HG03565 (cell line): ENCODE results near the gene MCM9.
"Not testable (repeated sequence)": the region's sequence is repeated elsewhere in the genome, so short reads cannot be mapped to it uniquely, and the experiment has no call there.

Experiments
- ATAC-seq: cut with Tn5 transposase; IDR thresholded peaks from one replicate; pipeline ENCODE4 v1.9.1; 2021; ENCODE audit warnings: mild to moderate bottlenecking, moderate library complexity; ENCODE audit not compliant: unreplicated experiment

MCM9 gene

GRCh38 chr6:118868901-118869300 lies 66.1 kb downstream of the MCM9 start:
- not testable (repeated sequence) for ATAC-seq

- ATAC-seq, result no peak
These were observed 67.8 kb downstream of the MCM9 start for GRCh38 chr6:118867181-118867580.

GRCh38 chr6:118865100-118865391 lies 69.9 kb downstream of the MCM9 start:
- ATAC-seq, result no peak

GRCh38 chr6:118864341-118865099 lies 70.4 kb downstream of the MCM9 start:
- ATAC-seq, result no peak

- no peak for ATAC-seq
These were observed 72.5 kb downstream of the MCM9 start for GRCh38 chr6:118862443-118862842.

- ATAC-seq, result no peak
These were observed 74.1 kb downstream of the MCM9 start for GRCh38 chr6:118860880-118861279.

GRCh38 chr6:118860363-118860762 lies 74.6 kb downstream of the MCM9 start:
- ATAC-seq, result no peak

- ATAC-seq, result peak; percentile 42
These were observed 75.4 kb downstream of the MCM9 start for GRCh38 chr6:118859517-118860064.

- no peak for ATAC-seq
These were observed 78.7 kb downstream of the MCM9 start for GRCh38 chr6:118856301-118856700.

- no peak for ATAC-seq
These were observed 81.6 kb downstream of the MCM9 start for GRCh38 chr6:118853408-118853807.

- peak; percentile 63 for ATAC-seq
These were observed 90.0 kb downstream of the MCM9 start for GRCh38 chr6:118844915-118845314.

- peak; percentile 85 for ATAC-seq
These were observed 91.1 kb downstream of the MCM9 start for GRCh38 chr6:118843685-118844390.

GRCh38 chr6:118830691-118831090 lies 104.3 kb downstream of the MCM9 start:
- no peak for ATAC-seq

- ATAC-seq, result no peak
These were observed 105.0 kb downstream of the MCM9 start for GRCh38 chr6:118829817-118830478.

GRCh38 chr6:118826096-118826495 lies 108.9 kb downstream of the MCM9 start:
- ATAC-seq, result no peak

- no peak for ATAC-seq
These were observed 109.3 kb downstream of the MCM9 start for GRCh38 chr6:118825661-118826060.

GRCh38 chr6:118815495-118815894 lies 119.5 kb downstream of the MCM9 start:
- ATAC-seq, result no peak

- no peak for ATAC-seq
These were observed 121.2 kb downstream of the MCM9 start for GRCh38 chr6:118813775-118814174.

- no peak for ATAC-seq
These were observed 122.0 kb downstream of the MCM9 start for GRCh38 chr6:118812970-118813369.

GRCh38 chr6:118810420-118811027 lies 124.4 kb downstream of the MCM9 start:
- ATAC-seq, result peak; percentile 90
